NCI-H2107 treated with DMSO at 0.1 percent for 48 hours (cell line): Measurements from ENCODE around the gene DLGAP1.

Experiments
- DNase-seq: peaks from one replicate; lab custom pipeline; 2025; ENCODE audit not compliant: unreplicated experiment; lab: John Stamatoyannopoulos, UW

DLGAP1 gene

DNA sequence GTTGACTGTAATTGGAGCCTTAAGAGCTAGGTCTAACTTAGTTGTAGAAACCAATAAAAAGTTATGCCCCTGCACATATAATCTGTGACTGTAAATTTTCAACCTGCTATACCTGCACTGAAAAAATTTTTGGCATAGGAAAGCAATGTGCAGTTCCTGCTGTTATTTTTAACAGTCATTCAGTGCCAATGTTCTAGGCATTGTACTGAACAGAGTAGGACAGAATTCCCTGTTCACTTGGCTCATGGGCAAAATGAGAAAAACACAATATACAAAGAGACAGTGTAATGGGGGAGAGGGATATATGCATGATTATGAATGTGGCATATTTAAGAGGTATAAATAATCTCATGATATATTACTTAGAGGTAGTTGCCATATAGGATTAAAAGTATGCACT lies 547.2 kb downstream of the DLGAP1 start:
- no peak for DNase-seq

DNA sequence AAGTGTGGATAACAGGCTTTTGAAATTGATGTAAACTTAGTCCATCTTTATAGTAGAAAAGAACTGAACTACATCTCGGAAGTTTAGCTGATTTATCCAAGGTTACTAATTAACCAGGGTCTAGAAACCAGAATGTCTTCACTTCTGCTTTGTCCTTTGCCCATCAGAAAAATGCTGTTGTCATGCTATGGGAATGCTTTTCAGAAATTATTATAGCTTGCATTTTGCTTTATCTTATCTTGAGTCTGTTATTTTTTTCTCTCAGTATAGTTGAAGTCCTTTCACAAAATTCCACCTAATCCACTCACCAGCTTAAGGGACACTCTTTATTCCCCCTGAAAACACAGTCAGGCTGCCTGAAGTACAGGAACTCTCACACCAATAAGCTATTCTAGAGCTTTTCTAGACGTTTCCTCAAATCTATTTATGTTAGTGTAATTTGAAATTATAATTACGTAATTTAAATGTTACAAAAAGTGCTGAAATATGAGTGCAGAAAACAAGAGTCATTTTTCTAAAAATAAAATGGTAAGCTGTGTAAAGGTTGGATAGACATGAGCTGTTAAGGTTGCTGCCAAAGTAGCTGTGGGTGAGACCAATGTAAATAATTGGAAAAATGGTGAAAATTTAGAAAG lies 548.9 kb downstream of the DLGAP1 start:
- DNase-seq = no peak

DNA sequence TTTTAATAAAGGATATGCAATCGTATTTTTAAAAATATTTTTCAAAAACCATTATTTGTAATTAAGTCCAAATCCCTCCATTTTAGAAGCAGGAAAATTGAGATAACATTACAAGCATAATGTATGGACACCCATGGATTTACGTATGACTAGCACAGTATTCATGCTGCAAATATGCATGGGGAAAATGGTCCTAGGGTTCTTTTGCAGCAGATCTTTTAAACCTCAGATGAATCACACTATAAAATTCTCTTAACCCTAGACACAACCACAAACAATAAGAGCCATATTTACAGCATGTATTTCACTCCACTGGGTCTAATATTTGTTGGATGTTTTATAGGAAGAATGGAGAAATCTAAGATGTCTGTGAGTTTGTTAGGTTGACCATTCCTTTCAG lies 551.8 kb downstream of the DLGAP1 start:
- no peak for DNase-seq

DNA sequence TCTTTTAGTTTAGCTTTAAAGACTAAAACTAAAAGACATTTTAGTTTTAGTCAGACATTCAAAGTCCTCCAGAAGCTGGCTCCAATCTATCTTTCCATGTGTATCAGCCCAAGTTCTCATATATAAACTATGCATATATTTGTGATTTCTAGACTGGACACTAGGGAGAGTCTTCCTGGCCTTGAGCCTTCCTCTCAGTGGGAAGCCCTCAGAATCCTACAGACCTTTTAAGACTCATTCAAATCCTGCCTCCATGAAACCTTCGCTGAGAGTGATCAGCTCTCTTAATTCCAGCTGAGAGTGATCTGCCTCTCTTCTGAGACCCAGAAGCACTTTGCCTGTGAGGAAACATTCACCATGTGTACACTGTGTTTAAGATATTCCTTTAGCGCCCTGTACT lies 552.4 kb downstream of the DLGAP1 start:
- no peak for DNase-seq

DNA sequence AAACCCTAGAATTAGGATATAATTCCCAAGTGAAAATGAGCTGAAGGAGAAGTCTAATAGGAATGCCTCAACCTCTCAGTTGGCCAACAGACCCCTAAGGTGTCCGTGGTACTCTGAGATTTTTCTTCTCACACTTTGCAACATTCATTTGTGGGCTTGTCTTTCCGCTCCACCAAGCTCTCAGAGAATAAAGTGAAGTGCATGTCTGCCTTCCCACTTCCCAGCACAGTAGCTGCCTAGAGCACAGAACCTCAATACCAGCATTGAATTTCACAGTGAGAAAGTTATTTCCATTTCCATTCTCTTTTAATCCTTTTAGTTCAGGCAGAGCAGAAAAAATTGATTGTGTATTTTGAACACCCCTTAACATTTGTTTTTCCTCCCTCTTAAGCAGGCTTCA lies 553.3 kb downstream of the DLGAP1 start:
- DNase-seq = peak; percentile 37

DNA sequence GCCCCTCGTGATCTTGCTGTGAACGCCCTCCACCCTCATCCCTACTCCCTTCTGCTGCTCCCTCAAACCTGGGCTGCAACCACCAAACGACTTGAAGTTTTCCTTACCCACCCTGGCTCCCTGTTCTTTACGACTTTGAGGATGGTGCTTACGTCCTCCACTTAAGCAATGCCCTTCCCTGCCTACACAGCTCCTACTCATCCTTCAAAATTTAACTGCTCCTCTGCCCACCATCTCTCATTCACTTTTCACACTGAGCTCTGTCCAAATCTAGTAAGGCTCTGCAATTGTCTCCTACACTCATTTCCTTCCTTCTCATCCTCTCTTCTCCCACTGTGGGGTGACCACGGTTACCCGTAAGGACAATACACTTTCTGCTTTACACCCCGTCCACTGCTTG lies 554.1 kb downstream of the DLGAP1 start:
- no peak for DNase-seq

DNA sequence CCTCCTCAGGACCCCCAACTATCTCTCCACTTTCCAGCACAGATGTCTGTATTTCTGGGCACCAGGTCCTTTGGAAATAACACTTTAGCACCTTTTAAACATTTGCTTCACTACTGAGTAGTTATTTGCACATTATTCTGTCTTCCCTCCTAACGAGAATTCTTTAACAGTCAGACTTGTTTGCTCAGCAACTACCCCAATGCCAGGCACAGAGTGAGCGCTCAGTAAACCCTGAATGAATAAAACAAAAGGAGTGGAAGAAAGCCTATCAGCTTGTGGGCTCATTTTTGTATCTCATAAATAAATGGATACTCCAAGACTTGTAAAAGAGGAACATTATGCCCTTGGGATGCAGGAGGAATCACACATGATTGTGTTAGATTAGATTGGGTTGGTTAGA lies 554.8 kb downstream of the DLGAP1 start:
- no peak for DNase-seq

DNA sequence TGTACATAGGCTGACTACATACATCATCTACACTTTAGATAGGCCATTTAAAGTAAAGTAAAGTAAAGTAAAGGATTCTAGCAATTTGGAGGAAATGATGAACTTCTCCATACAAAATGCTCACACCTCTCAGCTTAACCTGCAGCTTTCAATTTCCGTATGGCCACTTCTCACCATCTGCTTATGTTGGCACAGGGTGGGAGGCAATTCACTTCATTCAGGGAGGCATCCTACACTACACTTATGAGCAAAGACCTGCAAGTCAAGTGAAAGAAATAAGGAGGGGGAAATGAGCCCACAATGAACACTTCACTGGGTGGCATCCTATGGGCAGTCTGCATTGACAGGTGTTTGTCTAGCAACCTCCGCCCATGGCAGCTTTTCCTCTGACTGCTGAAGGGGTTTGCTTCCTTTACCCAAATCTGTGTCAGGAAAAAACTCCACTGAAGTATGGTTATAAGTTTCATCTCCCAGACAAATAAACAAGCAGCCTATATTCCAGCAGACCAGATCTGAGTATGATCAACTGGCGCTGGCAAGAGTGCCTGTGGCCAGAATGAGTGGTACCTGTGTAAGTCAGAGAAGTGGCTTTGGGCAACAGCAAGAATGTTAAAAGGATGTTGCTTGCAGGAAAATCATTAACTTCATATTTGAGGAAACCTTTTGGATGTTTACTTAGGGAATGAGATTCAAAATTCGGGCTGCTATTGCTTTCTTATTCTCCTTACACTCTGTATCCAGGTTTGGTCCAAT lies 556.1 kb downstream of the DLGAP1 start:
- DNase-seq = no peak

DNA sequence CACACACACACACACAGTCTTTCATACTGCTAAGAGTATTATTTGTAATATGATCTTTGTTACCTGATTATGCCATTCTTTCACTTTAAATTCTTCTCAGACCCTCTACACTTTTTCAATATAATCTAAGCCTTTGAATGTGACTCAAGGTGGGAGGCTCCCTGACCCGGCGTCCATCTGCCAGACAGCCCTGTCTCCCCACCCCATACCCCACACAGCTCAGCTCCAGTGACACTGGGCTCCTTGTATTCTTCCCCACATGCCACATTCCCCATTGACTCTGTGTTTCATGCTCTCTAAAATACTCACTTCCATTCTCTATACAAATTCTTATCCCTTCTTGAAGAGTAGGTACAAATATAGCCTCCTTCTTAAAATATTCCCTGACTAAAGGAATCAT lies 563.0 kb downstream of the DLGAP1 start:
- DNase-seq = no peak

DNA sequence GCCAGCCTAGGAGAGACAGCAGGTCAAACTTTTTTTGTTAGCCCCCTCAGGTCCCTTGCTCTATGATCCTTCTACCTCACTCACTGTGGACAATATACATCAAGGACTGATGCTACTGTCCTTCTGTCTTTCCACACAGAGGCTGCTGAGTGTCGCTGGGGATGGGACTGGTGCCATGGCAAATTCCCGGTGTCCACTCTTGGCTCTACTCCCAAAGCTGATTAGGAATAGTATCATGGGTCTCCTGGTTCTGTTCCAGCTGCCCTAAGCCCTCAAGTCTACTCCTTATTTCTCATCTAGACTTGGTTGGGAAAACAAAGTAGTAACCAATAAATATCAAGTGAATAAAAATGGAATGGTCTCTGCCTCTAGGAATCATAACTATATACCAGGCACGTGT lies 563.9 kb downstream of the DLGAP1 start:
- no peak for DNase-seq

DNA sequence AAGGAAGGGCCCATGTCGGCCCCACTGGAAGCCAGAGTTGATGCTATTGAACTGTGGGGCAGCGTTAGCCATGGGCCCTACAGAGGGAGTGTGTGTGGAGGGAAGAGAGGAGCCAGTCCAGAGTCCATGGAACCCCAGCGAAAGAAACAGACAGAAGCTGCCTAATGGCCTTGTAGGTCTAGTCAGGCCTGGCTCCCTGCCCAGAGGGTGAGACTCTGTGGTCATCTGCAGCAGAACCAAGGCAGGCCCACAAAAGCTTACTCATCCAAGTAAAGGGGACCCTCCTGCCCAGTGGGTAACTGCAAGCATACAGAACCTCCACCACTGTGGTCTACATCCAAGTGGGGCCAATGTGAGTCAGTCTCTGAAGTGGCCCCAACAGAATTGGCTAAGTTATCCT lies 565.3 kb downstream of the DLGAP1 start:
- DNase-seq = no peak

DNA sequence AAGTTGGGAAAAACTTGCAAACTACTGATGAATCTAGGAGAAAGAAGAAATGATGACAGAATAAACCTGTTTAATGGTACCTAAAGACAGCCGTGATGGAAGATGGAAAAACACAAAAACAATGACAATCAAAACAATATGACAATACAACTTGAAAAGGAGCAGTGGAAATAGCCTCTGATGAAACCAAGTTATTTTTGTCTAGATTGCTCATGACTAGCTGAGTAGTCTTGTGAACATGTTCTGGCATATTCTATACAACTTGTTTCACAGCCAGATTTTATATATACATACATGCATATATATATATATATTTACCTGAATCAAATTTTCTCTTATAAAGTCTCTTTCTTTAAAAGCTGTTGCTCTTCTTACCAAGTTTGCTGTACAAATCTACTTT lies 566.0 kb downstream of the DLGAP1 start:
- DNase-seq = no peak

DNA sequence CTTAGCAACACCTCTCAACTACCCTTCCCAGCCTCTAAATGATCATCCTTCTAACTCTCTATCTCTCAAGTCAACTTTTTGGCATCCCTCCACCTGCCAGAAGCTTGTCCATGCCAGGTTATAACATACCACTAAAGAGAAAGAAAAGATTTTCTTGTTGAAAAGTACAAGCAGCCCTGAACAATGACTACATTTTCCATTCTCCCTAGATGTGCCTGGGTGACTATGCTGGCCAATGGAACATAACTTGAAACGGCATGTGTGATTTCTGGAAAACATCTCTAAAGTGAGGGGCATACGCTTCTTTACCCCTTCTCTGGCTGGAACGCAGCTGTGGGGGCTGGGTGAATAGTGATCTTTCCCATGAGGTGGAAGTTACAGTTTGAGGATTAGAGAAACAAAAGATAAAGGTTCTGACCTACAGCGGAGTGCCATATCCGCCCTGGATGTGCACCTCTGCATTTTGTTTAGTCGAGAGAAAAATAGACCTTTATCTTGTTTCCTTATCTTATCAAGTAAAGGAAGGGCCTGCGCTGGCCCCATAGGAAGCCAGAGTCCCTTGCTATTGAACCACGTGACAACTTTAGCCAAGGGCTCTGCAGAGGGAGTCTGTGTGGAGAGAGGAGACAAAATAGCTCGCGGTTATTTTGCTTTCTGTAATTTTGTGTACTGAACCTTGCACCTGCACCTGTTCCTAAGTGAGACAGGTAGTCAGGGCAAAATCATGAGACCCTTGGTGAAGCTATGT lies 568.4 kb downstream of the DLGAP1 start:
- DNase-seq = peak; percentile 45

DNA sequence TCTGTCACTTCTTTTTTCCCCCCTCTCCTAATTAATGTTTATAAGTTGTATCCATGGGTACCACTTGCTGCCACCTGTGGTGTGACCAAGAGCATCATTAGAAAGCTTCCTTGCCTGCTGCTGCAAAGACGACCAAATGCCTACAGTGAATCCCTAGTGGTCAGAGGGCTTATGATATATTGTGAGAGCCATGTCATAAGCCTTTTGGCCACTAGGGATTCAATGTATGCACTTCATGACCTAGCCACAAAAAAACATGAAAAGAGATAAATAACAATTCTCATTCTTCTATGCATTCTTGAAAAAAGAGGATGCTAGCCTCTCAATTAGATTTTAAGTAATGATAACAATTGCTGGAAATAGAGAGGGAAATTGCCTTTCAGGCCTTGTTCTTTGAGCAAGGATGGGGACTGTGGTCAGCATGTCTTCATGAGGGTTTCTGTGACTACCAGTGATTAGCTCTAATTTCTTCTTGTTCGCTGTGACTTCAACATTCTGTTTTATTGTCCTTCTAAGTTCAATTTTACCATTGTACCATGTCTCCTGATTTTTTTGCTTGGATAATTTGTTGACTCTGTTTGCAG lies 569.8 kb downstream of the DLGAP1 start:
- DNase-seq = no peak

DNA sequence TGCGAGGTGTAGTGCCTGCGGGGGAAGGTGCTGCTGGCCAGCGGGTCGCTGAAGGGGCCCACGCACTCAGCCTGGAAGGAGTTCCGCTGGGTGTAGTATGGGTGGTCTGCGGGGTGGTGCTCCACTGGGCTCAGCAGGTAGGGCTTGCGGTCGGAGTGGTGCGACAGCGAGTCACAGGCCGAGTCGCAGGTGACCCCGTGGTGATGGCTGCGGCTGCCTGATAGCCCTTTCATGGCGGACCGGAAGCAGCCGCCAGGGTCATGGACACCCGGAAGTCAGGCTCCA lies 575.3 kb downstream of the DLGAP1 start:
- DNase-seq = no peak

DNA sequence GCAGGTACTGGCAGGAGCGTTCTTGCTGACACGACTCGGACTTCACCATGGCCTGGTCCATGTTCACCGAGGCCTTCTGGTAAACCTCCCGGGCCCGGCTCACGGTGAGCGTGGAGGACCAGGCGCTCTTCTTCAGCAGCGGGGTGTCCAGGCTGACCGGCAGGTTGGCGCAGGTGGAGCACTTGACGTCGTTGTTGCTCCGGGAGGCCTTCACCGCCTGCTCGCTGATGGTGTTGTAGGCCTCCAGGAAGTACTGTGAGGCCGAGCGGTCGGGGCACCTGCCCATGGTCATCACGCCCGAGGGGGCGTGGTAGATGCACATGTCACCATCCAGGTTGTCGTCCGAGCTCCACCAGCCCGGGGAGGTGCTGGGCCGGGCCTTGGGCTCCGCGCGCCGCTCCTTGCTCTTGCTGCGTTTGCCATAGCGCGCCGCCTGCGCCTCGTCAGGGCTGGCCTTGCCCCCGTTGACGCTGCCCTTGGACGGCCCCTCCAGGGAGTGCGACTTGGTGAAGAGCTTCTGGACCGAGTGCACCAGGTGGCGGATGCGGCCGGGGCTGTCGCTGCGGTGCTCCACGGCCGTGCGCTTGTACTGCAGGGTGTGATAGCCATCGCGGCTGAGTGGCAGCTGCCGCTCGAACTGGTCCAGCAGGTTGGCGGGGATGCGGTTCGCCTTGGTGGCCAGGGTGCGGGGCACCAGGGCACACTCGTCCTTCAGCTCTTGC lies 575.8 kb downstream of the DLGAP1 start:
- no peak for DNase-seq

DNA sequence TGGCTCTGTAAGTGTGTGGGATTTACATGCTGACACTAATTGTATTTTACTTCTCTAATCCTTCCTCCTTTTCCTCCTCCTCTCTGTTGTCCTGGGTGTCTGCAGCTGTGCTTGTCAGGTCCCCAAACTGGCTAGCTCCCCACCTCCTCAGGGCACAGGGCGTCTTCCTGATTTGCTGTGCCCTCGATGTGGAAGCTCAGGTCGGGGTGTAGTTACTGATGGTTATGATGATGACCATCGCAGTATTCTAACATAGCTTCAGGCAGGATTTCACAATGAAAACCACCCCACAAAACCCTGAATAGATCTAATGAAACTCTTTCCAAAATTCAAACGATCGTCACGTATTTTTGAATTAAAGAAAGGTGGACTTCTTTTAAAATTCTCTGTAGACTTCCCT lies 576.7 kb downstream of the DLGAP1 start:
- no peak for DNase-seq

DNA sequence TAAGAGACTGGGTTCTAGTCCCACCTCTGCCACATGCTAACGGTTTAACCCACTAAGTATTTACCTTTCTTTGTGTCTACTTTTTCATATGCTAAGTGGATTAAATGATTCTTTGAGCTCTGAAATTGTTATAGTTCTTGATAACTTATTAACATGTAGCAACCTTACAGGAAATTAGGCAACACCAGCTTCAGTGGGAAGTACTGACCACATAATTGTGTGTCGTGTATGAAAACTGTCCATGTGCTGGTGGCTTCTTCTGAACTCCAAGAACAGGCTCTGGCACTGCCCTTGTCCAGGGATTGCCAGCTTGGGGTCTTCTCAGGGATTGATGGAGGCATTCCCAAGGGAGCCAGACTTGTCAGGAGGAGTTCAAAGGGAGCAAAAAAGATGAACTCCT lies 577.4 kb downstream of the DLGAP1 start:
- DNase-seq = no peak

DNA sequence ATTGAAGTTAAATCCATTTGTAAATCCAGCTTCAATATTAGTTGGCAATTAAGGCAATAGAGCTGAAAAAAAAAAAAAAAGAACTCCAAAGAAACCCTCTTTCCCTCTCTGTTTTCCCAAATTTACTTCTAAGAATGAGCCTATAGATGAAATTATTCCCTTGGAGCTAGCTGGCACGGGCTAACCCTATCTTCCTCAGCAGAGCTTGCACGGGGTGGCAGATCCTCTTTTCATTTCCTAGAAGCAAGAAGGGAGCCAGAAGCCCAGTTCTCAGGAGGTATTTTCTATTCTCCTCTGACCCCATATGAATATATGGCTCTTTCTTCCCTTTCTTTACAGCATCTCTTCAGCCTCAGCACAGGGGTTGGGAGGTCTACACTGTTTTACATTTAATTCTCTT lies 579.1 kb downstream of the DLGAP1 start:
- no peak for DNase-seq

DNA sequence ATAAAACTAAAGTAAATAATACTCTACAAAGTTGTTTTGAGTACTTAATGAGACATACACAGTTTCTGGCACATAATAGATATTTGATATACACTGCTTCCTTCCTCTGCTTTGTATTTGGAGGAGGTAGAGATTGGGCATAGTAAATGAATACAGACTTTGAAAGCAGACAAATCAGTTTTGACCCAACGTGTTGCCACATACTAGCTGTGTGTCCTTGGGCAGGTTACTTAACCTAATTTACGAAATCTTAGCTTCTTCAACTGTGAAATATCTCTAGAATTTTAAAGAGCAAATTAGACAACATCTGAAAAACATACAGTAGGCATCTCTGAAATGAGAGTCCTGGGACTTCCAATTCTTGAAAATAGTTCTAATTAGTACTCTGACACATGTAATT lies 579.7 kb downstream of the DLGAP1 start:
- peak; percentile 43 for DNase-seq

DNA sequence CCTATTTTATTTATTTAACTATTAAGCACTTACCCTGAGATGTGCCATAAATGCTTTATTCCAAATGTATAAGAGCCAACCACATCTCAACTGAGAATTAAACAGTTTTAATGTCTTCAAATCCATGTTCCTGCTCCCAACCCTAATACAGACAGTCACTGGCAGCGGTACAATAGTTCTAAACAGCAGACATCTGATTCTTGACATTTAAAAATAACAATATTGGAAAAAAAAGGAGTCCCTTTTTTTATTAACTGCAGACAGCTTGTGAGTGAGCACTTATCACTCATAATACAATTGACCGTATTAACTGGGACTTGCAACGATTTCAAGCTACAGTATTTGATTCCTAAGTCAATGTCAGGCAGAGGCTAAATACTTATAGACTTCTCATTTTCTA lies 580.5 kb downstream of the DLGAP1 start:
- DNase-seq = peak; percentile 47
